GM21737 (cell line): Measurements from ENCODE around the gene RALB.

Experiments used
- ATAC-seq: cut with Tn5 transposase; IDR thresholded peaks from one replicate; pipeline ENCODE4 v1.9.1; 2021; ENCODE audit warnings: mild to moderate bottlenecking, moderate library complexity; ENCODE audit not compliant: unreplicated experiment

The RALB gene

GRCh38 chr2:120261387-120262006 lies 8.8 kb downstream of the RALB start:
- peak; percentile 79 for ATAC-seq

- ATAC-seq: no peak
Observed at GRCh38 chr2:120262150-120262549, 9.5 kb downstream of the RALB start.

DNA sequence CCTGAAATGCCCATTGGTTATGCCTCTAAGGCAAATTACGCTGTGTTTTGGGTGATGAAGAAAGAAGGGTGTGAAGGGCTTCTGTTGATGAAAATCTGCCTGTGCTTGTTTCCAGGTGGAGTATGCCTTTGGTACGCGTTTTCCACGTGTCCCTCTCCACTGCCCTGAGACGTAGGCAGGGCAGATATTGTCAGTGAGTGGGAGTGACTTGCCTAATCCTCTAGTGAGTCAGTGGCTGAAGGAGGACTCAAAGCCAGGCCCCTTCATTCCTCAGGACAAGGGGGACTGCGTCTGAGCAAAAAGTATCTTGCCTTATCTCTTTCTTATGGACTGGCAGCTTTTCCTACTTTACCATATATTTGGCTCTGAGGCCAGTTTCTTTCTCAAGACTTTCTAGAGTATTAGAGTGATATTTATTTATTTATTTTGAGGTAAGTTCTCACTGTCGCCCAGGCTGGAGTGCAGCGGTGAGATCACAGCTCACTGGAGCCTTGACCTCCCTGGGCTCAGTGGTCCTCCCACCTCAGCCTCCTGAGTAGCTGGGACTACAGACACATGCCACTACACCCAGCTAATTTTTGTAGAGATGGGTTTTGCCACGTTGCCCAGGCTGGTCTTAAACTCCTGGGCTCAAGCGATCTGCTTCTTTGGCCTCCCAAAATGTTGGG lies 10.2 kb downstream of the RALB start:
- no peak for ATAC-seq

- peak; percentile 41 for ATAC-seq
Observed at GRCh38 chr2:120265006-120265405, 12.4 kb downstream of the RALB start.

DNA sequence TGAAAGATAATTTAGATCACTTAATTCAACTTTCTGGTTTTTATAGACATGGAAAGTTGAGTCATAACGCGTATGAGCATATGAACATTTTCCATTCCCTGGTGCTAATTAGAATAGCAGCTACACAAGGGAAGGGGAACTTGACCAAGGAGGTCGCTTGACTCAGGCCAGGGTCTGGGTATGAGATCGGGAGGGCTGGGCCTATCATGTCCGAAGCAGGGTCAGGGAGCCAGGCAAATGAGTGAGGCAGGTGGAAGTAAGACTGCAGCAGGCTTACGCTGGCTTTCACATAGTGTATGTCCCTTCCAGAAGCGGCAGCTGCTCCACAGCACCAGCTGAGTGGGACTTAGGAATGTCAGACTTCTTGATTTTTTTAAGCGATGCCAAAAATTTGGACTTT lies 14.7 kb downstream of the RALB start:
- no peak for ATAC-seq

DNA sequence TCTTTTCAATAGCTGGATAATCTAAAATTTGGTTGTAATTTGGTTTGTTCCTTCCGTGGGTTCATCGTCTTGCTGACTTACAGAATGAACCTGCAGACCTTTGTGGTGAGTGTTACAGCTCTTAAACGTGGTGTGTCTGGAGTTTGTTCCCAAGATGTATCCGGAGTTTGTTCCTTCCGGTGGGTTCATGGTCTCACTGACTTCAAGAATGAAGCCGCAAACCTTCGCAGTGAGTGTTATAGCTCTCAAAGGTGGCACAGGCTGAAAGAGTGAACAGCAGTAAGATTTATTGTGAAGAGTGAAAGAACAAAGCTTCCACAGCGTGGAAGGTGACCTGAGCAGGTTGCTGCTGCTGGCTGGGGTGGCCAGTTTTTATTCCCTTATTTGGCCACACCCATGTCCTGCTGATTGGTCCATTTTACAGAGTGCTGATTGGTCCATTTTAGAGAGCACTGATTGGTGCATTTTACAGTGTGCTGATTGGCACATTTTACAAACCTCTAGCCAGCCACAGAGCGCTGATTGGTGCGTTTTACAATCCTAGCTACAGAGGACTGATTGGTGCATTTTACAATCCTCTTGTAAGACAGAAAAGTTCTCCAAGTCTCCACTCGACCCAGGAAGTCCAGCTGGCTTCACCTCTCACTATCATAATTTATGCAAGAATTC lies 16.6 kb downstream of the RALB start:
- ATAC-seq: no peak

- ATAC-seq: no peak
Observed at GRCh38 chr2:120269816-120270215, 17.2 kb downstream of the RALB start.

GRCh38 chr2:120271711-120272379 lies 19.2 kb downstream of the RALB start:
- ATAC-seq: no peak

DNA sequence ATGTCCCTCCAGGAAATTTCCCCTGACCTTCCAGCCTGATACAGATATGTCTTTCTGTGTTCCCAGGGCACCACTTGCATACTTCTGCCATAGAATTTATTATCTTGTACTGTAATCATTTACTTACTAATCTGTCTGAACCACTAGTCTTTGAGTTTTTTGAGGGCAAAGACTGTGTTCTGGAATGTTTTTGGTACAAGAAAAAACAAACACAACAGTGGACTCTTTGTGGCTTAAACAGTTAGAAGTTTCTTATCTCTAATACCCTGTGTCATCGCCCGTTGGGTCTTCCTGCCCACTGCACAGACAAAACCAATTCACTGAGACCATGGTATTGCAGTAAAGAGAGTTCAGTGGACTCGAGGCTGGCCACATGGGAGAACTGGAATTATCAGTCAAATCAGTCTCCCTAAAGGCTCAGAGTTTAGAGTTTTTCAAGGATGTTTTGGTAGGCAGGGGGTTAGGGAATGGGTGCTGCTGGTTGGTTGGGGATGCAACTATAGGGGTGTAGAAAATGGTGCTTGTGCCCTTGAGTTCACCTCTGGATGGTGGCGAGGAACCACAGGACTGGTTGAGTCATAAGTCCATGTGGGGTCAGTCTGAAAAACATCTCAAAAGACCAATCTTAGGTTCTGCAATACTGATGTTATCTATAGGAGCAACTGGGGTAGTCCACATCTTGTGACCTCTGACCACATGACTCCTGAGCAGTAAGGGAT lies 20.3 kb downstream of the RALB start:
- no peak for ATAC-seq

DNA sequence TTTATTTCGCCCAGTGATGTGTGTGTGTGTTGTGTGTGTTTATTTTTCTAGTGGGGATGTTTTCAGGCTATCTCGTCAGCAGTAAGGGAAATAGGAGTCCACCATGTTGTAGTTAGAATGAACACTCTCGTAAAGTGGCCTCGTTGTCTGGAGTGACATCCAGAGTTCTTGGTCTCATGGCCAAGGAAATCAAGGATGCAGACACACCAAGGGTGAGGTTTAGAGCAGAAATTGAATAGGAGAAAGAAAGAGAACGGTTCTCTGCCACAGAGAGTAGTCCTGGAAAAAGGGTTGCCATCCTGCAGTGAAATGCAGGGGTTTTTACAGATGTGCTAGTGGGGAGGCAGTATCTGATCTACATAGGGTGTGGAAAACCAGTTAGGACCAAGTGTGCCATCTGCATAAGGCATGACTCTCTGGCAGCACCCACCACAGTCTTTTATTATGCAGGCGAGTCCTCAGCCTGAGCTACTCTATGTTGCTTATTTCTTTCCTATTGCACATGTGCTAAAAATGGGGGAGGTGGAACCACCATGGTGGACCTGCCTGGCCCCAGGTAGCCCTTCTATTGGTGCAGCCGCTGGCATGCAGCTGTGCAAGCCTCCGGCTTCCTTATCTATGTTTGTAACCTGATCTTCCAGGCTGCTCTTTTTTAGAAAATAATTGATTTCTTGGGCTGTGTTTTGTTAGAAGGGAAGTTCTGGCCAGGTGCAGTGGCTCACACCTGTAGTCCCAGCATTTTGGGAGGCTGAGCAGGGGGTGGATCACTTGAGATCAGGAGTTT lies 23.2 kb downstream of the RALB start:
- ATAC-seq: no peak

GRCh38 chr2:120277505-120278205 lies 25.0 kb downstream of the RALB start:
- ATAC-seq: no peak

GRCh38 chr2:120278901-120279300 lies 26.2 kb downstream of the RALB start:
- ATAC-seq: no peak

DNA sequence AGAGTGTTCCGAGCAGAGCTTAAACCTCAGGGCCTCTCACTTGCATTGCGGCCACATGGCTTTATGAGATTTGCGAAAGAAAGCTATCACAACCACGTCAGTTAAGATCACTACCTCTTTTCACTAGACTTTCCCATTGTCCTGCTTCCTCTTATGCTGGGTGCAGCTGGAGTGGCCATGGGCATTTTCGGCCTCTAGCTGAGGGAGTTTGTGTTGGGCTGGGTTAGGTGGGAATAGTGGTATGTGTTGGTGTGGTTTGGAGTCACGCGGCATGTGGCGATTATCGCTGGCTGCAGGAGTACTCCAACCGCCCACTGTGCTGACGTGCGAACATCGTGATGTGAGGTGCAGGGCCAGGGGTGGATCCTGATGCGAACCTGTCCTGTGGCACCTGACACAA lies 27.1 kb downstream of the RALB start:
- no peak for ATAC-seq

DNA sequence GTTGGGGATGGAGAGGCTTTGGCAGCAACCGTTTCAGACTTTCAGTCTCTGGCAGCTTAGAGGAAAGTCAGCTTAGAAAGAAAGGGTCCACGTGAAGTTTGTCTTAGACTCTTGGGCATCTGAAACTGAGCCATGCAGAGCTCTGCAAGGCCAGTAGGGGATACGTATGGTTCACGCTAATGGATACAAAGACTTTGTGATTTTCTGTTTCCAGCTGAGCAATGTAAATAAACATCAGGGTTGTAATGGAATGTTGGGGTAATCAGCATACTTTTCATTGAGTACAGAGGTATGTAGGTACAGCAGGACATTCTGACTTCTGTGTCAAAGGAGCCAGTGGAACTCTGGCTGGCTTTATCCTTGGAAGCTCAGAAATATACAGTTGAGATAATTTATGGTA lies 31.0 kb downstream of the RALB start:
- no peak for ATAC-seq

DNA sequence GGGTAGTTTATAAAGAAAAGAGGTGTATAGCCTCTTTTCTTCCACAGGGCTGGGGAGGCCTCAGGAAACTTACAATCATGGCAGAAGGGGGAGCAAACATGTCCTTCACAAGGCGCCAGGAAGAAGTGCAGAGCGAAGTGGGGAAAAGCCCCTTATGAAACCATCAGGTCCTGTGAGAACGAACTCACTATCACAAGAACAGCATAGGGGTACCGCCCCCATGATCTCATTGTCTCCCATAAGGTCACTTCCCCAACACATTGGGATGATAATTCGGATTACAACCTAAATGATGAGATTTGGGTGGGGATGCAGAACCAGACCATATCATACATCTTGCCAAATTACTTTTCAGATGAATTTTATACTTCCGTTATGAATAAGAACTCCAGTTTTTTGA lies 32.4 kb downstream of the RALB start:
- ATAC-seq: no peak

DNA sequence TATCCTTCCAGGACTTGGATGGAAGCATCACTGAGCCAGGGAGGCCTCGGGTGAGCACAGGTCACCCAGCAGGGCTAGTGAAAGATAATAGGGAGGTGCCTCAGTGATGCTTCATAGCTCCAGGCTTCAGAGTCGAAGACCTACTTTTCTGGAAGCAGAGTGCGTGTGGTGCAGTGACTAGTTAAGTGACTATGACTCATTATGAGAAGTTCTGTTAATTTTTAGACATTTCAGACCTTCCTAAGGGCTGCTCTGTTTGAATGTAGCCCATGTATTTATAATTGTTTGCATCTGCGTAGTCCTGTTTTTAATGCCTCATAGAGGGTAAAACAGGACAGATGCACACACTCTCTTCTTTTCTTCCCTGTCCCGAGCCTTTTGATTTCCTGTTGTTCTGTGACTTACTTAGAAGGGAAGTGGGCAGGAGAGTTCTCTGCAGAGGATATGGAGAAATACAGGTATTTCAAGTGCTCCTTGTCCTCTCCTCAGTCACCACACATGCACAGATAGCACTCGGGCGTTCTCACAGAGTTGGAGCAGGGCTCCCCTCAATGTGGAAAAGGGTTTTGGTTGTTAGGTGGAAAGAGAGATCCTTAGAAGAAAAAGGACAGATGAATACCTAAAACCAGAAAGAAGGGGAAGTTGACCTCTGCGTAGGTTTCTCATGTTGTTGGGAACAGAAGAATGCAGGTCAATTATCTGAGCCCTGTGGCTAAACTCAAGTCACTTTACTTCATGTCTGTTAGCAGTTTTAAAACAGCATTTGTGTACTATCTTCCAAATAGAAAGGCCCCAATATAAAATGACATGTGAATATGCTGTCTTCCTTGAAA lies 34.7 kb downstream of the RALB start:
- ATAC-seq: peak; percentile 98

DNA sequence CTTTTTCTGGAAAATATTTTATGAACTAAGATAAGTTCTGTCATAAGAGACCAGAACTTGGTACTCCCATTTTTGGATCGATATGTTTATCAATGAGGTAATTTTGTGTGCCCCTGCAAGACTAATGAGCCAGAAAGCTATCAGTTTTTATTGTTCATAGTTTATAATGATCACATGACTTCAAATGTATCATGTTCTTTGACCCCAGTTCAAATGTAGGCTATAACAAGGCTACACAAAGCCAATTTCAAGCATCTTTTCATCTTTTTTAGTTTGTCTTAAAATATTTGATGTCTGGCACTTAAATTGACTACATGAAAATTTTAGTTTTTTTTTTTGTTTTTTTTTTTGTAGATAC lies 35.3 kb downstream of the RALB start:
- ATAC-seq: no peak

DNA sequence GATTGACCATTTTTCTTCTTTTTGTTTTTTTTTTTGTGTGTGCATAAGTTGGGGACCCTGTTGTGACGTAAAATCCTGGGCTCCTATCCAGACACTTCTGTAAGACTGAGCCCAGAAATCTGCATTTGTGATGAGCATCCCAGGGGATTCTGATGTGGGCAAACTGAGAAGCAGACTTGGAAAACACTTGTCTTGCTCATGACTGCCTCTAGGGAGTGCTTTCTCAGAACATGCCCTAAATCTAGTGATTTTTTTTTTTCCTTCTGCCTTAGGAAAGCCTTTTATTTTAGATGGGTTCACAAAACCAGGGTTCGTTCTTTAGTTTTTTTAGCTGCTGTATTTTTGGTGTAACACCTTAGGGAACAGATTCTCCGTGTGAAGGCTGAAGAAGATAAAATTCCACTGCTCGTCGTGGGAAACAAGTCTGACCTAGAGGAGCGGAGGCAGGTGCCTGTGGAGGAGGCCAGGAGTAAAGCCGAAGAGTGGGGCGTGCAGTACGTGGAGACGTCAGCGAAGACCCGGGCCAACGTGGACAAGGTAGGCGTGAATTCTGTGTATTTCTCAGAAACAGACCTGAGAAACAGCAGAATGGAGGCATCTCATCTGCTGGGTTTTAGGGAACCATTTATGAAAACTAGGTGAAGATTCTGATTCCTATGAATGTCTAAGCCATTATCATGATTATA lies 36.7 kb downstream of the RALB start:
- ATAC-seq: no peak
